Gastroesophageal sphincter (tissue), 4 donors: ENCODE measurements around the gene SYT15B. TPM values are rescaled to one million over a fixed set of nuclear protein-coding genes. Genes with fewer than 3 reads are reported as not detected.
"Not testable (repeated sequence)": the region's sequence is repeated elsewhere in the genome, so short reads cannot be mapped to it uniquely, and the experiment has no call there.

Experiments used
- ATAC-seq: fragments of 150-250 bp; one replicate; pipeline ENCODE4 v1.9.1; 2016; ENCODE audit warnings: mild to moderate bottlenecking, moderate library complexity
- H3K27ac ChIP-seq, 4 donors: fragments of 200-600 bp; sonication (generic) in 3 of 4; 1 replicate in 3 of 4; 2 replicates in 1 of 4; pipeline ENCODE4 v1.5.1; 2016 to 2019
- H3K27me3 ChIP-seq: fragments of 200-600 bp; sonication (generic); one replicate; pipeline ENCODE4 v1.5.1; 2019
- H3K36me3 ChIP-seq, 2 donors: fragments of 200-600 bp; sonication (generic); one replicate each; pipeline ENCODE4 v1.5.1; 2019; ENCODE audit warnings: control low read depth in 1 of 2
- H3K4me1 ChIP-seq, 3 donors: fragments of 200-600 bp; sonication (generic); 1 replicate in 2 of 3; 2 replicates in 1 of 3; pipeline ENCODE4 v1.5.1; 2016 to 2019; ENCODE audit warnings: control low read depth in 2 of 3
- H3K4me3 ChIP-seq, 2 donors: fragments of 200-600 bp; sonication (generic); one replicate each; pipeline ENCODE4 v1.5.1; 2019; ENCODE audit warnings: mild to moderate bottlenecking in 1 of 2, moderate library complexity in 1 of 2
- H3K9me3 ChIP-seq, 3 donors: fragments of 200-600 bp; sonication (generic); one replicate each; pipeline ENCODE4 v1.5.1; 2017 to 2019; ENCODE audit warnings: control low read depth in 2 of 3
- WGBS, 2 donors: methylation state at CpG; one replicate each; pipeline ENCODE4 v1.1.5; 2018; ENCODE audit warnings: low coverage in 1 of 2; 5-methylcytosine and 5-hydroxymethylcytosine counted together
- total RNA-seq, 4 donors: library from RNA; depleted of rRNA; stranded (reverse); fragments of >200 nt; gene quantifications; one replicate each; pipeline ENCODE4 v1.1.0, GENCODE V29; 2016
- TF ChIP-seq, protein P1 (sequence below), 4 experiments: fragments of 200-600 bp in 2 of 4; fragments of 450-650 bp in 2 of 4; sonication (generic) in 1 of 4; IDR thresholded peaks; one replicate each; pipeline ENCODE4 v1.5.1; 2017 to 2019; ENCODE audit warnings: antibody characterized with exemption in 4 of 4, mild to moderate bottlenecking in 2 of 4, moderate library complexity in 2 of 4

Gene SYT15B
- total RNA-seq, 4 donors from 2014 or later = 1.4 to 4.0 (median 2.0) TPM

DNA sequence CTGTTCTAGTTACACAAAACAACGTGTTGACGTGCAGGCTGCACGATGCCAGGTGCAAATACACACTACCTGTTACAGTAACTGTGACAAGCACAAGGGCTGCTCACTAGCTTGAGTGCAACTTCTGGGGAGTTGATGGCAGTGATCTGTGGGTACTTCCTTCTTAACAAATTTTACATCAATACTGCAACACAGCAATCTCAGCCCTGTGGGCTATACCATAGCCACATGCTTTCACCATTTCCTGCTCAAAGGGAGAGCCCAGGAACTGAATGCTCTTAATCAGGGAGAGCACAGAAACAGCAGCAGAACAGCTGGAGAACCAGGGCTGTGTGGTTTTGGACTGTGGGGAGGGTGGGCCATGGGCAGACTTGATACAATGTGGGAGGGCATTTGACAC, 10.2 kb downstream of the SYT15B start:
- ATAC-seq, H3K27ac ChIP-seq, H3K27me3 ChIP-seq, H3K9me3 ChIP-seq, H3K36me3 ChIP-seq, H3K4me1 ChIP-seq, H3K4me3 ChIP-seq: not testable (repeated sequence)
- WGBS, 2 donors = no CpG with 5 or more reads among the region's 3 CpGs

- not testable (repeated sequence) for H3K27ac ChIP-seq, H3K9me3 ChIP-seq, H3K27me3 ChIP-seq, H3K4me1 ChIP-seq, H3K36me3 ChIP-seq, H3K4me3 ChIP-seq, ATAC-seq
- no CpG with 5 or more reads among the region's 3 CpGs for WGBS, 2 donors
Measured at GRCh38 chr10:47751821-47752220, 11.6 kb downstream of the SYT15B start.

- WGBS, 2 donors = no CpG with 5 or more reads among the region's 8 CpGs
- H3K9me3 ChIP-seq, H3K36me3 ChIP-seq, H3K4me1 ChIP-seq, H3K4me3 ChIP-seq, H3K27ac ChIP-seq, H3K27me3 ChIP-seq, ATAC-seq: not testable (repeated sequence)
Measured at GRCh38 chr10:47750360-47750759, 13.0 kb downstream of the SYT15B start.

DNA sequence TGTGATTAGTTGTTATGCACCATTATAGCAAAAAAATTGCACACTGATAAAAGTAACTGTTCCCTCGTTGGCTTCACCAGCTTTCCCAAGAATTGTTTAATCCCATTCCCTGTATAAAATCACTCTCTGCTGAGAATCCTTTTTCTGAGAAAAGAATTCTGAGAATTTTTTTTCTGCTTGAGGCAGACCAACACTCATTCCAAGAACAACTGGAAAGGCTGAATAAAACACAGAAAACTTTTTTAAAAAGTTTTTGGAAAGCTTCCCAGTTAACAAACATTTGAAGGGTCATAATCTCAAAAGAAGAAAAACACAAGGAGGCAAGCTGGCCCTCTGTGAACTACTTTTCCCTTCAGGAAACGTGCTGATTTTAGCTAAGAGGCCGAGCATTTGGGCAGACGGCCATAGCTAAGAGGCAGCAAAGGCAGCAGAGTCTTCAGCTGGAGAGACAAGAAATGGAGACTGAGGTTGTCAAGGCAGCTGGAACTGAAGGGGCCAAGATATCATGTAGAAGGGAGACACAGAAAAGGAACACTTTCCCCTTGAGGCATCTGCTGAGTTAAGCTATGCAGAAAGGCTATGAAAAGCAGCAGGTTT, 16.5 kb downstream of the SYT15B start:
- H3K27me3 ChIP-seq, H3K9me3 ChIP-seq, H3K36me3 ChIP-seq, H3K4me3 ChIP-seq, H3K4me1 ChIP-seq, H3K27ac ChIP-seq: not testable (repeated sequence)
- ATAC-seq = peak; percentile 35
- 0% methylated on average over 1 of the region's 4 CpGs; no CpG with 5 or more reads in 1 of the 2 donors for WGBS, 2 donors

DNA sequence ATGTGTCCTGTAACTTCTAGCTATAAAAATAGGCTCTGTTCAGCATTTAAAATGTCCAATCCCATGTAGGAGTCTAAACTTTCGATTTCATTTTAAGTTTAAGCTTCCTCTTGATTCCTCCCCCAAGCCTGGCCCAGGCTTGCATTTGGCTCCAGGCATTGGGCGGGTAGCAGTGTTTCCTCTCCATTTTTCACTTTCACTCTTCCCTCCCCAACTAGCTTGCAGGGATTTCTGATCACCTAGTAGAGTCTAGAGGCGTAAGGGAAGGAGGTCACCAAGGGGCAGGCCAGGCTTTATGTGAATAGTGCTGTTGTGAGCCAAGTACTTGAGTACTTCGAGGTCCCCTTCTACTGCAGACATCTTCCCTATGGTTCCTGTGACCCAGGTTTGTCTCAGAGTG, 18.5 kb downstream of the SYT15B start:
- no CpG with 5 or more reads among the region's 4 CpGs for WGBS, 2 donors
- ATAC-seq = not testable (repeated sequence)

GRCh38 chr10:47743611-47744550, 19.5 kb downstream of the SYT15B start:
- not testable (repeated sequence) for H3K9me3 ChIP-seq, H3K27me3 ChIP-seq, H3K4me1 ChIP-seq, H3K36me3 ChIP-seq
- WGBS, 2 donors = 4 to 60% methylated on average over 1 to 5 of the region's 48 CpGs
- ATAC-seq = peak; percentile 87
- Histone ChIP-seq H3K27ac (peak overlapping the region in 2 of 4 donors; percentile 47 to 52), H3K4me3 (peak overlapping the region; percentile 22 to 39)
- TF ChIP-seq, protein P1, sequence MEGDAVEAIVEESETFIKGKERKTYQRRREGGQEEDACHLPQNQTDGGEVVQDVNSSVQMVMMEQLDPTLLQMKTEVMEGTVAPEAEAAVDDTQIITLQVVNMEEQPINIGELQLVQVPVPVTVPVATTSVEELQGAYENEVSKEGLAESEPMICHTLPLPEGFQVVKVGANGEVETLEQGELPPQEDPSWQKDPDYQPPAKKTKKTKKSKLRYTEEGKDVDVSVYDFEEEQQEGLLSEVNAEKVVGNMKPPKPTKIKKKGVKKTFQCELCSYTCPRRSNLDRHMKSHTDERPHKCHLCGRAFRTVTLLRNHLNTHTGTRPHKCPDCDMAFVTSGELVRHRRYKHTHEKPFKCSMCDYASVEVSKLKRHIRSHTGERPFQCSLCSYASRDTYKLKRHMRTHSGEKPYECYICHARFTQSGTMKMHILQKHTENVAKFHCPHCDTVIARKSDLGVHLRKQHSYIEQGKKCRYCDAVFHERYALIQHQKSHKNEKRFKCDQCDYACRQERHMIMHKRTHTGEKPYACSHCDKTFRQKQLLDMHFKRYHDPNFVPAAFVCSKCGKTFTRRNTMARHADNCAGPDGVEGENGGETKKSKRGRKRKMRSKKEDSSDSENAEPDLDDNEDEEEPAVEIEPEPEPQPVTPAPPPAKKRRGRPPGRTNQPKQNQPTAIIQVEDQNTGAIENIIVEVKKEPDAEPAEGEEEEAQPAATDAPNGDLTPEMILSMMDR (IDR thresholded peaks at IDR 0.05) = peak in 1 of 4 experiments; percentile 37

More for the DNA sequence above, 18.5 kb downstream of the SYT15B start:
- H3K9me3 ChIP-seq, H3K4me3 ChIP-seq, H3K4me1 ChIP-seq, H3K36me3 ChIP-seq, H3K27me3 ChIP-seq, H3K27ac ChIP-seq: not testable (repeated sequence)

- H3K4me3 ChIP-seq, ATAC-seq, H3K27ac ChIP-seq, H3K36me3 ChIP-seq, H3K4me1 ChIP-seq, H3K9me3 ChIP-seq, H3K27me3 ChIP-seq: not testable (repeated sequence)
- 51% methylated on average over 2 of the region's 2 CpGs; no CpG with 5 or more reads in 1 of the 2 donors for WGBS, 2 donors
Measured at GRCh38 chr10:47740868-47741267, 22.5 kb downstream of the SYT15B start.

DNA sequence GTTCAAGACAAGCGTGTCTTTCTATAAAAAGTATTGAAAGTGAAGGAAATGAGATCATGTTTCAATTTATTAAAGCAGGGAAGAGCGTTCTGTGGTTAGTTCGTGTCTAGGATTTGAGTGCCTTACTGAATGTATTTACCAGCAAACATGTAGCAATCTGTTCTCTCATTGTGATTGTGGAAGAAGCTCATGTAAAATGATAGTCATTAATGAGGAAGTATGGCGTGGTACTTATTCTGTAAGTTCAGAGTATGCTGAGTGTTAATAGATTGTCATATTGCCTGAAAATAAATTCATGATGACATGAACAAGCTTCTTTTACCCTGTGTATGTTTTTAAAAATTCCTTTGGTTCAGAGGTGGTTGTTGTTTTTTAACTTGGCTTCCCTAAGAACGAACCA, 32.5 kb downstream of the SYT15B start:
- not testable (repeated sequence) for H3K4me3 ChIP-seq, H3K36me3 ChIP-seq, ATAC-seq, H3K27me3 ChIP-seq, H3K9me3 ChIP-seq, H3K4me1 ChIP-seq, H3K27ac ChIP-seq
- WGBS, 2 donors = no CpG with 5 or more reads among the region's 5 CpGs

- not testable (repeated sequence) for H3K27ac ChIP-seq, H3K9me3 ChIP-seq, H3K4me3 ChIP-seq, H3K4me1 ChIP-seq, H3K27me3 ChIP-seq, H3K36me3 ChIP-seq, ATAC-seq
- no CpG with 5 or more reads among the region's 6 CpGs for WGBS, 2 donors
Measured at GRCh38 chr10:47725740-47726139, 37.7 kb downstream of the SYT15B start.

DNA sequence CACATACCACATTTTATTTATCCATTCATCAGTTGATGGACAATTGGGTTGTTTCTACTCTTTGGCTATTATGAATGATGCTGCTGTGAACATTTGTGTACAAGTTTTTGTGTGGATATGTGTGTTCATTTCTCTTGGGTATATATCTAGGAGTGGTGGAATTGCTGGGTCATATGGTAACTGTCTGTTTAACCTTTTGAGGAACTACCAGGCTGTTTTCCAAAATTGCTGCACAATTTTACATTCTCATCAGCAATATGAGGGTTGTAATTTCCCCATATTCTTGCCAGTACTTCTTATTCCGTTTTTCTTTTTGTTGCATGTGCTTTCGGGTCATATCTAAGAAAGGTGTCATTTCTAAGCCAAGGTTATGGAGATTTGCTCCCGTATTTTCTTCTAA, 38.3 kb downstream of the SYT15B start:
- peak; percentile 25 for ATAC-seq
- not testable (repeated sequence) for H3K27ac ChIP-seq, H3K27me3 ChIP-seq, H3K9me3 ChIP-seq, H3K4me1 ChIP-seq, H3K36me3 ChIP-seq, H3K4me3 ChIP-seq
- WGBS, 2 donors = no CpG with 5 or more reads among the region's 3 CpGs

DNA sequence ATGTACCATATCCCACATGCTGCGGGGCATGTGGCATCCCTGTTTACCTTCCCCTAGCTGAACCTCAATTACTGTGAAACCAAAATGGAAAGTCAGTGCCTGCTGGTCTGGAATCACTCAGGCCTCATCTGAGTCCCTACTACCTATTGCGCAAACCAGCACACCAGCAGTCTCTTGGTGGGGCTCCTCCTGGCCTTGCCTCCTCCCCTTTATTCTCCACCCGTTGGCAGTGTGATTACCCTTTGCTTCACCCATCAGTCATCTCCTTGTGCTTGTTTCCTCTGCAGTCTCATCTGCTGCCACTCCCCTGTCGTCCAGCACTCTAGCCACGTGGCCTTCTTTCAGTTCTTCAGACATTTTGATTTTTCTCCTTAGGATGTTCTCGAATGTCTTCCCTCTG, 39.3 kb downstream of the SYT15B start:
- not testable (repeated sequence) for H3K27me3 ChIP-seq, ATAC-seq, H3K4me3 ChIP-seq, H3K27ac ChIP-seq, H3K36me3 ChIP-seq, H3K4me1 ChIP-seq, H3K9me3 ChIP-seq
- 61 to 83% methylated on average over 3 to 4 of the region's 6 CpGs for WGBS, 2 donors

DNA sequence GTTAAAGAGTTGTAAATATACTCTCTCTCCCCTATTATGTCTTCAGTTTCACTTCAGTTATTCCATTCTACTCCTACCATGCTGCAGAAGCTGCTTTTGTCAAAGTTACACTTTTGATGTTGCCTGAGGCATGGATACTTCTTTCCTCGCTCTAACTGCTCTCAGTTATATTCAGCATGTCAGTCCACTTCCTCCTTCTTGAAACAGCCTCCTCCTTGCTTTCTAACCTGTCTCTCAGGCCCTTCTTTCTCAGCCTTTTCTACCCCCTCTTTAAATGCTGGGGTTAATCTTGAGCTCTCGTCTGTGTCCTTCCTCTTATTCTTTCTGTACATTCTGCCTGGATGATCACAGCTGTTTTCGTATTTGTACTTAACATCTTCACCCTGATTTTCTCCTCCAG, 40.0 kb downstream of the SYT15B start:
- H3K4me3 ChIP-seq, H3K9me3 ChIP-seq, H3K4me1 ChIP-seq, ATAC-seq, H3K36me3 ChIP-seq, H3K27me3 ChIP-seq, H3K27ac ChIP-seq: not testable (repeated sequence)
- WGBS, 2 donors = no CpG with 5 or more reads among the region's 3 CpGs
